NCI-H510A (cell line): Measurements from ENCODE around the gene SRGAP2C.
"Not testable (repeated sequence)": the region's sequence is repeated elsewhere in the genome, so short reads cannot be mapped to it uniquely, and the experiment has no call there.

Experiments
- DNase-seq: peaks from one replicate; lab custom pipeline; 2025; lab: John Stamatoyannopoulos, UW

SRGAP2C gene

DNA sequence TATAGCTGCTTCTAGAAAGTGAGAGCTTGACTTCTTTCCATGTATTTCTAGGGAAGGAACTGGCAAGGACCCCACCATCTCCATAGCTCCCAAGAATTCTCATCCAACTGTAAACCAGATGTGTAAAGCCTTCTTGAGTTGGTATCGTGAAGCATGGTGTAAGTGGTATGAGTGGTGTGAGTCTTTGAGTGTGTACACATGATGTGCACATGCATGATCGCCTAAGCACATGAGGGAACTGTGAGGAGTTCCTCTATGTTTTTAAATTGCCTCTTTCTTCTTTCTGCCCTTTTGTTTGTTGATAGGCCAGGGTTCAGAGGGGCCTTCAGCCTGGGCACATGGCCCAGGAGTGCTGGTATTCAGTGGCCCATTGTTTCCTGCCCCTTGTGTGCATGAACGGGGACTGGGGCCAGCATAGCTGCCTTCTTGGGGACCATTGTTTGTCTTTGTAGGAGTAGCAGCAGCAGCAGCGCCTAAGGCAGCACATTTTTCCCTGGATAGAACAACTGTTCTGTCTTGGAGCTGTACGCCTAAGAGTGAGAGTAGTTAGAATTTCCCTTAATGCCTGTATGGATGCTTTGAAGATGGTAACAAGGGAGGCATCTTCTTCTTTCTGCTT, 96.0 kb downstream of the SRGAP2C start:
- not testable (repeated sequence) for DNase-seq

DNA sequence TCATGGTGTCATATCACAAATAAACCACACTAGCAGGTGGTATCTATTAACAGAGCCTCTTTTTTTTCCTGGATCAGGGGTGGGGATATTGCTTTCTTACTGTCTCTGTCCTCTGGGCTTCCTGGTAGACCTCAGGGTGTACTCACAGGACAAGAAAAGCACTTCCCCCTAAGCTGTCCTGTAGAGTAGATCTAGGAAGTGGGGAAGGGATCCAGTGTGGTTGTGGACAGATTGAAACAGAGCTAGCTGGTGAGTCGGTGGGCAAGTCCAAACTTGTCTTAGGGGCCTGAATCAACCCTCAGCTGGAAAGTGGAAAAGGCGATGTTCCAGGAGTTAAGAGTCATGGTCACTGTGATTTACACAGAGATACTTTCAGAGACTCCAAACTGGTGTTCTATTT, 96.7 kb downstream of the SRGAP2C start:
- DNase-seq, result not testable (repeated sequence)

DNA sequence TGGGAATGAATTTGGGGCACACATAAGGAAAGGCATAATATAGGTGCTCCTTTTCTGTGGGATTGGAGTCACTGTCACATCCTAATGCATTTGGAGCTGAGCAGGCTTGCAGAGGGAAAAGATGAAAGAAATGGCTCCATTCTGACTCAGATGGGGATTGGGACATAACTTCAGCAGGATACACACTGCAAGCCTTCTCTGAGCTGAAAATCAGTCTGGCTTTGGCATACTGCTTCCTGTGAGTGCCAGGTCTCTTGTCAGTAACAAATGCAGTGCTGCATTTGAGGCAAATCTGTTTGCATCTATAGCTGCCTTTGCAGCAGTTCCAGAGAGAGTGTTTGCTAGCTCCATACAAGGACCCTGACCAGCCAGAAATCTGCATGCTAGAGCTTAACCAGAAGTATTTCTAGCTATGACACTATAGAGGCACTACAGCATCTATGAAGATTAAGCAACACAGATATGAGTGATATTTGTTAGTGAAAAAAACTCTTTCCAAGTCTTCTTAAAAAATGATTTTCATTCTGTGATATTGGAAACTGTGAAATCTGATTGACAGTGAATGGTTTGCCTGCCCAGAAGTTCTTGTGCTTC, 98.9 kb downstream of the SRGAP2C start:
- DNase-seq, result not testable (repeated sequence)

DNA sequence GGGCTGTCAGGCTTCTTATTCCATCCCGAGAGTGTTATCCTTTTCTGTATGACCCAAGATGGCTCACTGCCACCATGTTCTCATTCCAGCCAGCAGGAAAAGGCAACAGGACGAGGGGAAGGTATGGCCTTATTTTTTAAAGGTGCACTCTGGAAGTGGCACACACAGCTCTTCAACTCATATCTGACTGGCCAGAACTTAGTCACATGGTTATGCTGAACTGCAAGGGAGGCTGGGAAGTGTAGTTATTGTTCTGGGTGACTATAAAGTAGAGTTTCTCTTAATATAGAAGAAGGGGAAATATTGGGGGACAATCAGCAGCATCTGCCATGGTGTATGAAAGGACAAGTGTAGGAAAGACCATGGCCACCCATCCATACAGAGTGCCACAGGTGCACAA, 107.8 kb downstream of the SRGAP2C start:
- DNase-seq, result not testable (repeated sequence)

DNA sequence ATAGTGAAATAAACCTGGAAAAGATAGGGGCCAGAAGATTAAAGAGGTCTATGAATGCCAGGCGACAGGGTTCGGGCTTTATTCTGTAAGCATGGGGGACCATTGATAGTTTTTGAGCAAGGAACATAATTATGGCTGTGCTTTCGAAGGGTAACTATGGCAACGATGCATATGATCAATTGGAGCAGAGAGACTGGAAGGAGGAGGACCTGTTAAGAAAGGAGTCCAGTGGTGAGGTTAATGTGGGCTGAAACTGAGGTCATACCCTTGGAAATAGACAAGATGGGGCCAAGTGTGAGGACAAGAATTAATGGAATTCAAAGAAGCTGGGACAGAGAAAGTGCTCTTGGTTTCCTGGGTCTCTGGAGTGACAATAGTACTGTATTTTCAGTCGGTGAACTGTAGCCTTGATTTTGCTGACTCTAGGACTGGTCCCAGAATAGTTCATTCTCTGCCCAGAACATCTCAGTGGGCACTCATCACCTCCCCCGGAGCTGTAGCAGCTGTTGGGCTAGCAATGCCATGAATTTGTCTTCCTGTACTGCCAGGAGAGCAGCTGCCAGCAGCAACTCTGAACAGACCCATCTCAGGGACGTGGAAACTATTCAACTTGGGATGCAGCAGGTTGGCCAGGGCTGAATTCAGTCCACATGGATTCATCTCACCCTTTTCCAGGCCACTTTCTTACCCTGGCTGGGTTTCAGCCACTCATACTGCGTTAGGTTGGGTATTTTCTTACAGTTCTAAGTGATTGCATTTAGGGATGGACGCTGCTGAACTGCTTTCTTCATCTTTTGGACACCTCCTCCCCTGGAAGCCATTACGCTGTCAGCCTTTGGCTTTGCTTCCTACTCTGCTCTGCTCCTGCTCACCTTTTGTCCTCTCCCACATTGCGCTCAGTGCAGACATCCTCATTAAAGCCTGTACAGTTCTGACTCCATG, 108.8 kb downstream of the SRGAP2C start:
- not testable (repeated sequence) for DNase-seq

DNA sequence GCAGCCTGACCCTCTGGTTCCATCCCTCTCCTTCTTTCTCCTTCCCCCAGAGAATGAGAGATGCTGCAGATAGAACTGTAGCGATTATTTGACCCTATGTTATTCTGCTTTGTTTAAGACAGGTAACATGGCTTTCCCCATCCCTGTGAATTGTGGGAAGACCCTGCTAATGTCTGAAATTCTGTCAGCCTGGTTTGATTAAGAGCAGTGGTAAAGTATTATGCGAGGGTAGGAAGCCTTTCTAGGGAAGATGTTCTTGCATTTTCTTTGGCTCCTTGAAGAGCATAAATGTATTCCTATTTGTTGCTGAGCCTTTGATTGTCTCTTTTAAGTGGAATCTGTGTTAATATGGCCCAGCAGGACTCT, 109.4 kb downstream of the SRGAP2C start:
- DNase-seq, result not testable (repeated sequence)

DNA sequence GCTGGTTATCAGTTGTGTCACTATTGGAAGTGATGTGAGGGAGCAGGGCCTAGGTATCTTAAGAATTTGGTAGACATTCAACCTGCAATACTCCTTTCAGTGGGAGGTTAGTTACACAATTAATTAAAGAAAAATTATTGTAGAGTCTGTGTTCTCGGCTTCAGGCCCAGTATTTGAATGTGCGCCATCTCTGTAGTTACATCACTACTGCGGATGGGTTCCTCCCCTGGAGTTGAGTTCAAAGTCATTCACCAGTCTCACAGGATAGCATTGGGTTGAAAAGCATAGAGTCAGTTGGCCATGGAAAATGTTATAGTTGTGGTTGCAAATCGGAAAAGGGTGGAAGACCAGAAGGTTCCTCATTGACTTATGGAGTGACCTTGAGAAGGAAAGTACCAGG, 111.8 kb downstream of the SRGAP2C start:
- not testable (repeated sequence) for DNase-seq

DNA sequence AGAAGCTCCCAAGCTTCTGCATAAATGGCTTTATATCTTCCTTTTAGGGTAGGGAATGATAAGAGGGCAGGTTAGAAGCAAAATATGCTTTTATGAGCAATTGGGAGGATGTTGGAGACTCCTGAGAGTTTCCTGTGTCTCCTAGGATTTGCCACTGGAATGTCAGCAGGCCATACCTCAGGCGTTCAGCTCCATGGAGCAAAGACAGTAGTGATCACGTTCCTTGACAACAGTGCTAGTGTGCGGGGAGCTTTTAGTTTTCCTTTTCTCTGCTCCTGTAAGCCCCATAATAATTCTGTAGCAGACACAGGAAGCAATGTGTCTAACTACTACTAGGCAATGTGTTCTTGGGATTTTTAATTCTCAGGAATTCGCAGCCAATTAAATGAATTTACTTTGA, 113.8 kb downstream of the SRGAP2C start:
- DNase-seq, result not testable (repeated sequence)

DNA sequence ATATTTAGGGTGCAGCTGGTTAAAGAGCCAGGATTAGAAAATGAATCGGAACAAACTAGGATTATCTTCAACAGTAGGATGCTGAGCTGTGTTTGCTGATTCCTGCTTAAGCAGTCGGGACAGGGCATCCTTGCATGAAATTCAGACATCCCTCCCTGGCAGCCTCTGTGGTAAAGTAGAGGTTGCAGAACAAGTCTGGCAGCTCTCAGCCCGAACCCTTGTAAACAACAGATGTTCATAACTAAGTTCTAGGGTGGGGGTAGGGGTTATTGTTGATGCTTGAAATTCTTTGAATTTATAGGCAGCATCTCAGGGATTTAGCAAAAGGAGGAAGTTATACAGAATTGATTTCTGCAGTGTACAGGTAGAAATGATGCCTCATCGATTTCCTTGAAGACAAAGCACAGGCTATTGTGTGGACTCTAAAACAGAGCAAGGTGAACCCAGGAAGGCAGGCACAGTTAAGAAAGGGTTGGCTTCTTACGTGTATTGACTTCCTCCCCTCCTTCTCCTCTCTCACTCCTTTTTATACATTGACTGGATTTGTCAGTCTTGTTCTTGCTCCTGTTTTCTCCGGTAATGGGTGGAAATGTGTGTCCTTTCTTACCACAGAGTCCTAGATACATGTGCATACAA, 114.9 kb downstream of the SRGAP2C start:
- DNase-seq, result not testable (repeated sequence)

DNA sequence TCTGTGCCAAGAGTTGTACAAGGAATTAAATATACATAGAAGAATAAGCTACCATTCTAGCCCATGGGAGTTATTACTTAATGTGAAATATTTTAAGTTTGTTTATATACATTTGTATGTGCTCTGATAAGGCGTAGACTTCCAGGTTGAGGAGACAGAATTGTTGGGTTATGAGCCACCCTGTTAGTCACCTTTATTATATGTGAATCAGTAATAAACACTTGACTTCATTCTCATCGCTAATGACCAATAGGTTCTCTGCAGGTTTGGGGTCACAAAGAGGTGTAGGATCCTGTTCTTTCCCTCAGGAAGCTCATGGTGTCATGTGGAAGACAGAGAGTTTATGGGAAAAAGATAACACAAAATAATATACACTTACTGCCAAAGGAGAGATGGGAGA, 117.1 kb downstream of the SRGAP2C start:
- not testable (repeated sequence) for DNase-seq

DNA sequence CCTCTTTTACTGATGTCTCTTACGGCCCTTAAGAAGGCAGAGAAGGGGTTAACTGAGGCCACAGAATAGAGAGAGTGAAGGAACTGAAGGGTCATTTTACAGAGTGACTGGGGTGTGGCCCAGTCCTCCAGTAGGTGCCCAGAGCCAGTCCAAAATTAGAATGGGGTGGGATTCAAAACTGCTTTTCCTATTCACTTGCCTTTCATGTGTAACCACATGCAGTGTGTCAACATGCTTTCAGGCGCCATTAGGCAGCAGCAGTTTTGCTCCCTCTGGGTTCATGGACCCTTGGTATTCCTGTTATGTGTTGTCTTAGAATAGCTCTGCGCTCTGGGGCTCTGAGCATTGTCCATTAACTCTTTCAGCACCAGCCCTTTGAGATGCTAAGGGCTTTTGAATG, 123.0 kb downstream of the SRGAP2C start:
- not testable (repeated sequence) for DNase-seq

DNA sequence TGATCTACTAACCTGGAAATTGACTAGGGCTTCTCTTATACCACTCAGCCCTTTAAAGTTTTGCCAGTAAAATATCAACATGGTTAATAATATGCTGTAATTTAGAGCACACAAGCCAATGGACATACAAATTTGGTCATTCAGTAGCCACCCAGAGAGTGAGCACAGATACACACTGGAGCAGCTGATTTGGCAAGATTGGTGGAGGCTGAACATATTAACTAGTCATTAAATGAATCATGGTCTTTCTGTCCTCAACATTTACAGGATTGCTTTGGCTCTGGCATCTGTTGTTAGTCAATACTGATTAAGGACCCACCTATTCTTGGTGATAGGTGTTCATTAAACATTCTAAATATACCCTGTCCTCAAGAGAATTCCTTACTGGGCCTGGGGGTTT, 130.7 kb downstream of the SRGAP2C start:
- DNase-seq, result not testable (repeated sequence)

DNA sequence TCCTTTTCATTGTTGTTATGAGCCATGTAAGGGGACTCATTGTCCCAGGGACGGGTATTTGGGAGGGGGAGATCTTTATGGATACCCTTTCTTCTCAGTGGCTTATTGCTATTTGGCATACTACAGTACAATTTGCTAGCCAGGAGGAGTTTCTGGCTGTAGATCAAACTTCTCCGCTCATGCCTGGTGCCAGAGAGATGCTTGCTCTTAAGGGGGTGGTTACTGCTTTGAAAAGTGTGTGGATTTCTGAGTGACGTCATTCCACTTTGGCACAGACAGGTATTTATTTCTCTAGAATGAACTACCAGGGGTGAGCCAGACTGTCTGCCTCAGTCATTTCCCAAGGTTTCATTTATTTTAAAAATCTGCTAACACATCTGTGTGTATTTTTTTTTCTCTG, 131.3 kb downstream of the SRGAP2C start:
- DNase-seq, result not testable (repeated sequence)

DNA sequence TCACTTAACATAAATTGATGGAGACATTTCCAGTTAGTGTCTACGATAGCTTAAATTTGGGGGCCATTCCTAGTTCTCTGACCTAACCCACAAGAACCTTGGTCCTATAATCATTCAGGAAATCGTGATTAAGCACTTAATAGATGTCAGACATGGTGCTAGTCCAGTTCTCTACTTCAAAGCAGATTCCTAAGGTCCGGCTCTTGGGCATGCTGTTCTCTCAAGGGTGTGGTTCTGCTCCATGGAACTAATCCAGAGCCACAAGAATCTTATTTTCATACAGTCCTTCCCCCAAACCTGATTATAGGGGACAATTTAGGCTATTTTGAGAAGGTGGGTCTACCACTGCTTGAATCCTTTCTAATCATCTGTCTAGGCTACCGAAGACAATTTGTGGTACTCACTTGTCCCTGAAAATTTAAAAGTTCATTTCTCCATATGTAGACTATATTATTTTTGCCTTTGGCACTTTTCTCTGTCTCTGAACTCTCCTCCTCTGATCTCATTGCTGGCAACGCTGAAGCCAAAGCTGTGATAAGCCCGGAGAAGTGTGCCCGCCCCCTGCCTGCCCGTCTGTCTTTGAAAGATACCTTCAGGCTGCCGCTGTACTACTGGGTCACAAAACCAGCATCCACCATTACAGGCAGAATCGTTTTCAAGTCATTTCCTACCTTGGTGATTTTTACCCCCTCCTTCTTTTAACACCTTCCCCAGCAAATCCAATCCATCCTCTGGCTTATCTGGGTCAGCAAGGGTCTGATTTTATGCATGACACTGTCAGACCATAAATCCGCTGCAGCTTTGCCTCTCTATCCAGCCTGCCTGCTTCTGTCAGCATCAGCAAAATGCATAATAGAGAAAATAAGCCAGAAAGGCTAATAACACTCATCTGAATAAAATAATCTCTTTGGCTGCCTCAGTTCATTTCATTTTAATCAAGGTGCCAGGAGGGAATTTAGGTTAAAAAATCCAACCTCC, 133.0 kb downstream of the SRGAP2C start:
- not testable (repeated sequence) for DNase-seq

DNA sequence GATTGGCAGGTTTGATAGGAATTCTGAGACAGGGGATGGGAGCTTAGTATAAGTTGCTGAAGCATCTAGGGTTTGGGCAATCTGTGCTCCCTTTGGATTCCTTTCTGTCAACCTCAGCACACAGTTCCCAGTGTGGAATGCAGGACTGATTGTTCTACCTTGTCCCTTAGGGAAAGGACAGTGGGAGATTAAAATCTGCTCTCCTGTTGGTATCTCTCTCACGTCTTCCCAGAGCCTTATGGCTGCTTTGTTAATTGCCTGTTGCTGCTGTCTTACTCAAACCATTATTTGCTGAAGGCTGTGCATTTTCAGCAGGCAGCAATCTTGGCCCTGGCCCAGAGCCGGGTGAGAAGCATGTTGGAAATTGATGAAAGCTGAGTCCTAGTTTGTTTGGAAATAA, 133.9 kb downstream of the SRGAP2C start:
- DNase-seq, result not testable (repeated sequence)

DNA sequence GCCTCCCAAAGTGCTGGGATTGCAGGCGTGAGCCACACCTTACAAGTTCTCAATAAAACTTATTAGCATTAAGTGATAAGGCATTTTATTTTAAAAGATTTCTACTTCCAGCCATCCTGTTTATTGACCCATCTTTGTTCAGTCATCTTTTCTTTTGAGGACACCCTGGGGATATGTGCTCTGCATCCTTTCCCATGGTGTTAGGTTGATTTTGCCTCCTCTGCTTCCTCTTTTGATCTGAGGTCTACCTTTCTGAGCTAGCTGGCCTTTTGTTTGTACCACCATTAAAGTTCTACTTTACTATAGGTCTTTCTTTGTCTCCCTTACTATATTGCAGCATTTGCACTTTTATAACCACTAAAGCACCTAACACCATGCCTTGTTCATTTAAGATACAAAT, 136.9 kb downstream of the SRGAP2C start:
- not testable (repeated sequence) for DNase-seq

DNA sequence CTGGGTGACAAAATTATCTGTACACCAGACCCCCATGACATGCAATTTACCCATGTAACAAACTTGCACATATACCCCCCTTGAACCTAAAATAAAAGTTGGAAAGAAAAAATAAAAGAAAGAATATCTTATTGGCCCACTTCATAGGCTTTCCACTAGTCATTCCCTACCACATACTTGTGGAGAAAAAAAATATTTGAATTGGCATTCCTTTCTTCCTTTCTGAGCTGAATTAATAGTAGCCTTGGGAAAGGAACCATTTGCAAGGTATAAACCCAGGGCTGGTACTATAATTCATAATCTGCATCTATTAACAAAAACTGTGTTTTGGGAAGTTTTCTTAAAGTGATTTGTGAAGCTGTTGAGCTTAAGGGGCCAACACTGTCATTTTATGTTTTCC, 140.0 kb downstream of the SRGAP2C start:
- not testable (repeated sequence) for DNase-seq

DNA sequence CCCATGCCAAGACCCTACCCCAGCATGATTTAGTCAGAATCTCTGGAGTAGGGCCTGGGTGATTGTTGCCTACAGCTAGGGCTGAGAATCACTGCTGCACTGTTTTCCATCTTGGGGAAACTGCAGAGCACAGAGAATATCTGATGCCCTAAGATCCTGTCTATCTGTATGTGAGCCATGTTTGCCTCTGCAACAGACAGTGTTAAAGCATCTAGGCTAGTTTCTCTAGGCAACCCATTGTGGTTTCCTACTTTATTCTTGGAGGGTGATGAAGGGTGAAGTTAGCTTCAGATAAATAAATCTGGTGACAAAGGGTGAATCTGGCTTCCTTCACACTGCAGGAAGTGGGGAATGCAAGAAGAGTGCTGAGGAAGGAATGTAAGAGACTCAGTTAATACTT, 147.4 kb downstream of the SRGAP2C start:
- not testable (repeated sequence) for DNase-seq

DNA sequence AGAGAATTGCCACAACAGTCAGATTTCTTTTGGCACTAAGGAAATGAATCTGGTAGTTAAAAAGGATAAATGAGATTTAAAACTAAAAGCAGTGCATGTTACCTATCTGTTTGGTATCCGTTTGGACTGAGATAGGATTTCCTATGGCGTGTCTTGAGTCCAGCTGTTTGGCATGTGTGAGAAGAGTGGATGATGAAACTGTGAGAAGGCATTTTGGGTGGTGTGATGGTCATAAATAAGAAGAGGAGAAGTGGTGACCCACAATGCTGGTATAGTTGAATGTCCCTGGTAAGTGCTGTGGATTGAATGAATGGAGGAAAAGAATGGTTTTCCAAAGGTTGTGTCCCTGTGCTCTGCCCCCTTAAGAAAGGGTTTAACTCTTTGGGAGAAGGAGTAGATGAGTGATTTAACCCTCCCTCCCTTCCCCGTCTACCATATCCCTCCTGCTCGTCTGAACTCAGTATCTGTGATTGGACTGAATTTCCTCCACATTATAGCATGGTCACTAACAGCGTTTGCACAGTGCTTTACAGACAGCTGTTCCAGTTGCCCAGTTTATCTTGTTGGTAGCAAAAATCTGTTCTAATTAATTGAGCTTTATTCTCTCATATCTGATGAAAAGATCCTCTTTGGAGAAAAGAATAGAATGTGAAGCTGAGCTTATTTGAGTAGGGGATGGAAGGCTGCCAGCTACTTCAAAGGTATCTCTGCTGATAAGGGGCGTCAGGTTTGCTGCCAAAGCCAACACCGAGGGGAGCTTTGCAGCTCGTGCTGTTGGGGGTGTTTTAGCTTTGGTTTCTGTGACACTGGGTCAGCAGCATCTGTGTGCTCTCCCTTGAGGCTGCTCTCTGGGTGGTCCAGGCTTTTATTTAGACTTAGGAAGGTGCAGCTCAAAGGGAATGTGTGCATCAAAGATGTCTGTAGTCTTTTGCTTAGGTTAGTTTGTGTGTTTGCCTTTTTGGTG, 148.1 kb downstream of the SRGAP2C start:
- not testable (repeated sequence) for DNase-seq

DNA sequence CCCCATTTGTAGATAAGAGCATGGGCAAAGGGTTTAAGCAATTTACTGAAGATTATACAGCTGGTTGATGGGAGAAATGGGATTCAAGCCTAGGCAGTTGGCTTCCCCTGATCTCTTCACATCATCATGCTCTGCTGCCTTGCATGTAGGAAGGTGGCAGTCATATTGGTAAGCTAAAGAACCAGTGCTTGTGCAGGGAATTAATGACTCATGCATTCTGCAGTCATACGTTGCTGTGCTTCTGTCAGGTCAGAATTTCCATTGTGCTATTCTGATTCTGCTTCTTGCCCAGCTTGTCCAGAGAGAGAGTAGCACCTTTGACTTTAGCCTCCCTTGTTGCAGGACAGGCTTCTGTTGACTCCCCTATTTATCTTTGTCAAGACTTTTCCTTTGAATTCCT, 153.2 kb downstream of the SRGAP2C start:
- DNase-seq, result not testable (repeated sequence)
